Smooth muscle cell (in vitro differentiated cells): Measurements from ENCODE around the gene GPD2. TPM values are rescaled to one million over a fixed set of nuclear protein-coding genes. Genes with fewer than 3 reads are reported as not detected.

ENCODE experiments used
- DNase-seq: peaks from one replicate; lab custom pipeline; 2025; ENCODE audit not compliant: unreplicated experiment; lab: John Stamatoyannopoulos, UW
- H2AFZ ChIP-seq: fragments of 200-600 bp; sonication (generic); 2 replicates; pipeline ENCODE4 v1.6.0; 2016; ENCODE audit warnings: antibody characterized with exemption, low read depth, mild to moderate bottlenecking
- H3F3A ChIP-seq: fragments of 200-600 bp; sonication (generic); 2 replicates; pipeline ENCODE4 v1.6.0; 2017; ENCODE audit warnings: antibody characterized with exemption, low read depth
- H3K27ac ChIP-seq: fragments of 200-600 bp; sonication (generic); 2 replicates; pipeline ENCODE4 v1.5.1; 2016; ENCODE audit warnings: low read depth, mild to moderate bottlenecking
- H3K27me3 ChIP-seq: fragments of 200-600 bp; sonication (generic); 2 replicates; pipeline ENCODE4 v1.6.1; 2016; ENCODE audit warnings: low read depth, mild to moderate bottlenecking
- H3K36me3 ChIP-seq: fragments of 200-600 bp; sonication (generic); 2 replicates; pipeline ENCODE4 v1.5.1; 2016; ENCODE audit warnings: low read depth
- H3K4me1 ChIP-seq: fragments of 200-600 bp; sonication (generic); 2 replicates; pipeline ENCODE4 v1.5.1; 2016; ENCODE audit warnings: low read depth
- H3K4me2 ChIP-seq: fragments of 200-600 bp; sonication (generic); 2 replicates; pipeline ENCODE4 v1.6.0; 2016; ENCODE audit warnings: mild to moderate bottlenecking
- H3K4me3 ChIP-seq: fragments of 200-600 bp; sonication (generic); 2 replicates; pipeline ENCODE4 v1.5.1; 2016; ENCODE audit warnings: mild to moderate bottlenecking
- H3K79me2 ChIP-seq: fragments of 200-600 bp; sonication (generic); 2 replicates; pipeline ENCODE4 v1.6.0; 2016; ENCODE audit warnings: low read depth, mild to moderate bottlenecking
- H3K9ac ChIP-seq: fragments of 200-600 bp; sonication (generic); 2 replicates; pipeline ENCODE4 v1.6.0; 2016; ENCODE audit warnings: low read depth
- H3K9me3 ChIP-seq: fragments of 200-600 bp; sonication (generic); replicated peaks from 2 replicates; pipeline ENCODE4 v1.5.1; 2016; ENCODE audit warnings: low read depth
- H4K20me1 ChIP-seq: fragments of 200-600 bp; sonication (generic); 2 replicates; pipeline ENCODE4 v1.6.0; 2016; ENCODE audit warnings: low read depth
- WGBS: methylation state at CpG from one replicate; pipeline ENCODE4 v1.1.7; 2016; ENCODE audit warnings: low lambda C conversion rate; 5-methylcytosine and 5-hydroxymethylcytosine counted together
- polyA plus RNA-seq: library from polyadenylated mRNA; unstranded; fragments of >200 nt; fragmentation: Nextera tagmentation; extraction: Ambion mirVana; gene quantifications from 2 replicates; pipeline ENCODE4 v1.2.1, GENCODE V29; 2016
- total RNA-seq: library from RNA; depleted of rRNA; stranded (reverse); fragments of >200 nt; gene quantifications from 2 replicates; pipeline ENCODE4 v1.2.3, GENCODE V29; 2014
- TF ChIP-seq, protein P1 (sequence below): fragments of 200-600 bp; sonication (generic); IDR thresholded peaks from 2 replicates; pipeline ENCODE4 v1.5.1; 2017; ENCODE audit warnings: borderline replicate concordance, mild to moderate bottlenecking, antibody characterized with exemption; ENCODE audit not compliant: insufficient read depth, poor library complexity, severe bottlenecking

The GPD2 gene
- total and polyA plus RNA-seq, 2 experiments from 2014 or later, result 5.6 to 25.8 TPM

DNA sequence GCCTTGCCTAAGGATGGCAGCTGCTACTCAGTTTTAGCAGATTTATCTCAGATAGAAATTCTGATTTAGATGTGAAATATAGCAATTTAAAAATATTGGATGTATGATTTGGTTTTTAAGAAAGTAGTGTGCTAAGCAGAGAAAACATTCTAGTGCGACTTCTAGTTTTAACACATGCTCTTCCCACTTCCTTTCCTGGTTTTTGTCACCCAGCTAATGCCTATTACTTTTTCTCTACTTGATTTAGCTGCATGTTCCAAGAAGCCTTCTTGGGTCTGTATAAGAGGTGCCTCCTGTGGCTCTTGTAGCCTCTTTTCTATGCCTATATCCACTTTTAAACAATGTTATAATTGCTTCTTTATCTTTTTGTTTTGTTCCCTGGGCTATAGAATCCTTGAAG lies 53.0 kb downstream of the GPD2 start:
- Histone ChIP-seq H3K79me2 (peaks cover 1% of the 10 kb centered on the region), H4K20me1 (no peaks in the 10 kb centered on the region), H3K4me1 (no peaks in the 10 kb centered on the region), H3K9me3 (no peaks in the 10 kb centered on the region), H3K9ac (no peak overlapping the region), H3K27me3 (no peaks in the 10 kb centered on the region), H3K27ac (no peak overlapping the region), H3F3A (no peaks in the 10 kb centered on the region), H3K4me2 (no peak overlapping the region), H3K36me3 (no peaks in the 10 kb centered on the region), H3K4me3 (no peak overlapping the region), H2AFZ (no peak overlapping the region)
- TF ChIP-seq, protein P1, sequence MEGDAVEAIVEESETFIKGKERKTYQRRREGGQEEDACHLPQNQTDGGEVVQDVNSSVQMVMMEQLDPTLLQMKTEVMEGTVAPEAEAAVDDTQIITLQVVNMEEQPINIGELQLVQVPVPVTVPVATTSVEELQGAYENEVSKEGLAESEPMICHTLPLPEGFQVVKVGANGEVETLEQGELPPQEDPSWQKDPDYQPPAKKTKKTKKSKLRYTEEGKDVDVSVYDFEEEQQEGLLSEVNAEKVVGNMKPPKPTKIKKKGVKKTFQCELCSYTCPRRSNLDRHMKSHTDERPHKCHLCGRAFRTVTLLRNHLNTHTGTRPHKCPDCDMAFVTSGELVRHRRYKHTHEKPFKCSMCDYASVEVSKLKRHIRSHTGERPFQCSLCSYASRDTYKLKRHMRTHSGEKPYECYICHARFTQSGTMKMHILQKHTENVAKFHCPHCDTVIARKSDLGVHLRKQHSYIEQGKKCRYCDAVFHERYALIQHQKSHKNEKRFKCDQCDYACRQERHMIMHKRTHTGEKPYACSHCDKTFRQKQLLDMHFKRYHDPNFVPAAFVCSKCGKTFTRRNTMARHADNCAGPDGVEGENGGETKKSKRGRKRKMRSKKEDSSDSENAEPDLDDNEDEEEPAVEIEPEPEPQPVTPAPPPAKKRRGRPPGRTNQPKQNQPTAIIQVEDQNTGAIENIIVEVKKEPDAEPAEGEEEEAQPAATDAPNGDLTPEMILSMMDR, result no peak
- WGBS, result 83% methylated on average over 1 of the region's 1 CpG
- DNase-seq, result no peak

DNA sequence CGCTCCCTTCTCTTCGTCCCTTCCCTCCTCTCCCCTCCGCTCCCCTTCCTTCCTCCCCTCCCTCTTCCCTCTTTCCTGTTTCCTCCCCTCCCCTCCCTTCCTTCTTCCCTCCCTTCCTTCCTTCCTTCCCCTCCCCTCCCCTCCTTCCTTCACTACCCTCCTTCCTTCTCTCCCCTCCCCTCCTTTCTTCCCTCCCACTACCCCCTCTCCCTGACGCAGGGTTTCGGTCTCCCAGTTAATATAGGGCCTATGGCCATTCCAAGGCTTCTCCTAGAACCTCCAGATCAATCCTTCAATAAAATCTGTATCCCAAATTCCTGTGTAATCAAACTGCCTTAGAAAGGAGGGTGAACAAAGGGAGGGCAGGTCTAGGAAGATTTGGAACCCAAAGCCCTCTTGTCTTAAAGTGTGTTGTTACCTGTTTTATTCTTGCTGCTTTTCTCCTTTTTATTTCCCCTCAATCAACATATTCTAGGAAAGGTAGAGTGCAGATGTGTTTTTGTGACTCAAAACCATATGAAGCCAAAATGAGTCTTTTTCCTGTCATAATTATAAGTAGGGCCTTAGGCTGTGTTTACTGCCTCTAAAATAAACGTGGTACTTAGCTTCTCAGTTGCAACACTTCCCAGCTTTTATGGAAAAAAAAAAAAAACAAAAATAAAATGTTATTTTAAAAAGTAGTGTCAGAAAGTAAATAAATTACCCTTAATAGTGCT lies 53.7 kb downstream of the GPD2 start:
- H3K79me2 ChIP-seq, result peaks cover 6% of the 10 kb centered on the region

DNA sequence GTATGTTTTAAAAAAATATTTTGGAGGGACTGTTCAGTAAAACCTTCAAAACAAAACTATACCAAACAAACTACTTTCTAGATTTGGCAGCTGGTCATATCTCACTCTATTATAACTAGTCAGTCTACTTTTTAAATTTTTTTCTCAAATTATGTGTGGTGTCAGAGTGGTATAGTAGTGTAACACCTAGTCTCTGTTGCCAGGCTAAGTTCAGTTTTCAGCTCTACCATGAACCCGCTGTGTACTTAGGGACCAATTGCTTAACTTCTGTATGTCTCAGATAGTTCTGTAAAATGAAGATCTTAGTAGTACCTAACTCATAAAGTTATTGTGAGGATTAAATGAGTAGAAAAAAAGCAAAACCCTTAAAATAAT lies 54.3 kb downstream of the GPD2 start:
- Histone ChIP-seq H3K9me3 (no peaks in the 10 kb centered on the region), H3K4me3 (no peak overlapping the region), H3K4me2 (no peak overlapping the region), H3K36me3 (no peaks in the 10 kb centered on the region), H3K4me1 (no peaks in the 10 kb centered on the region), H3K27ac (no peak overlapping the region), H4K20me1 (no peaks in the 10 kb centered on the region), H2AFZ (no peak overlapping the region), H3K9ac (no peak overlapping the region), H3K79me2 (peaks cover 6% of the 10 kb centered on the region), H3K27me3 (no peaks in the 10 kb centered on the region), H3F3A (no peaks in the 10 kb centered on the region)
- WGBS, result 94% methylated on average over 1 of the region's 1 CpG
- TF ChIP-seq, protein P1, result no peak
- no peak for DNase-seq

More for the DNA sequence above, 53.7 kb downstream of the GPD2 start:
- WGBS, result 25% methylated on average over 2 of the region's 6 CpGs
- Histone ChIP-seq H3K9ac (no peak overlapping the region), H3K4me3 (no peak overlapping the region), H3K4me1 (no peaks in the 10 kb centered on the region), H3K4me2 (no peak overlapping the region), H3K36me3 (no peaks in the 10 kb centered on the region), H3K9me3 (no peaks in the 10 kb centered on the region), H3F3A (no peaks in the 10 kb centered on the region), H3K27ac (no peak overlapping the region), H3K27me3 (no peaks in the 10 kb centered on the region), H2AFZ (no peak overlapping the region), H4K20me1 (no peaks in the 10 kb centered on the region)
- no peak for DNase-seq
- TF ChIP-seq, protein P1, result no peak

DNA sequence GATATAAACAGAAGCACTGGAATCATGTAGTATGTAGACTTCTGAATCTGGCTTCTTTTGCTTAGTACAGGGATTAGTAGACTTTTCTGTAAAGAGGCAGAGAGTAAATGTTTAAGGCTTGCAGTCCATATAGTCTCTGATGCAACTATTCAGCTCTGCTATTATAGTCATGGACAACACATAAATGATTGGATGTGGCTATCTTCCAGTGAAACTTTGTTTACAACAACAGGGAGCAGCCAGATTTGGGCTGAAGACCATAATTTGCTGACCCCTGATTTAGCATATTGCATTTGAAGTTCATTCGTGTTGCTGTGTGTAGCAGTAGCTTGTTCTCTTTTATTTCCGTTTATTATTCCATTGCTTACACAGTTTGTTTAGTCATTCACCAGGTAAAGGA lies 55.0 kb downstream of the GPD2 start:
- no peaks in the 10 kb centered on the region for H4K20me1 ChIP-seq
- H3K9me3 ChIP-seq, result no peaks in the 10 kb centered on the region
- H3K4me3 ChIP-seq, result no peak overlapping the region
- no peak overlapping the region for H3K27ac ChIP-seq
- H3K4me1 ChIP-seq, result no peaks in the 10 kb centered on the region
- H3K79me2 ChIP-seq, result peaks cover 6% of the 10 kb centered on the region
- 78% methylated on average over 2 of the region's 2 CpGs for WGBS
- H3K4me2 ChIP-seq, result no peak overlapping the region
- DNase-seq, result no peak
- H3K9ac ChIP-seq, result no peak overlapping the region
- no peaks in the 10 kb centered on the region for H3F3A ChIP-seq
- no peaks in the 10 kb centered on the region for H3K36me3 ChIP-seq
- H3K27me3 ChIP-seq, result no peaks in the 10 kb centered on the region
- H2AFZ ChIP-seq, result no peak overlapping the region
- TF ChIP-seq, protein P1, result no peak
